C4-2B (cell line): Measurements from ENCODE around the gene NUDT1.
"Not testable (repeated sequence)": the region's sequence is repeated elsewhere in the genome, so short reads cannot be mapped to it uniquely, and the experiment has no call there.

Source experiments
- H3K27ac ChIP-seq: fragments of 450-650 bp; 2 replicates; pipeline ENCODE4 v1.5.1; 2017
- CTCF ChIP-seq: fragments of 450-650 bp; conservative IDR thresholded peaks from 2 replicates; pipeline ENCODE4 v1.5.1; 2017; ENCODE audit warnings: mild to moderate bottlenecking
- ZFX ChIP-seq: fragments of 450-650 bp; IDR thresholded peaks from 2 replicates; pipeline ENCODE4 v1.6.1; 2017

NUDT1 gene

DNA sequence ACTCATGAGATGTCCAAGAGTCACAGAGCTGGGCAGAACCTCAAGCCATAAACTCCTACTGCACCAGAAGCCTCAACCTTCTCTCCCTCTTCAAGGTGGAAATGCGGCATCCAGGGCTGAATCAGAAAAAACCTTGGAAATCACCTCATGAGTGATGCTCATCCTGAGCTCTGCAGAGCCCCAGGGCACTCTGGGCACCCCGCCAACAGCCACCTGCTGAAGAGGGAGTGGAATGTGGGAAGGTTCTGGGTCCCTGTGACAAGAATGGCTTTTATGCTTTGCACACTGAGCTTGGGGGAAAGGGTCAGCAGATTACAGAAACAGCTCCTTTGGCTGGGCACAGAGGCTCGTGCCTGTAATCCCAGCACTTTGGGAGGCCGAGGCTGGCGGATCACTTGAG is 18.8 kb downstream of the NUDT1 start:
- H3K27ac ChIP-seq, result no peak overlapping the region
- TF ChIP-seq ZFX (no peak), CTCF (no peak)

- TF ChIP-seq ZFX (no peak), CTCF (no peak)
- H3K27ac ChIP-seq, result no peak overlapping the region
Observed at GRCh38 chr7:2261611-2262010, 19.6 kb downstream of the NUDT1 start.

- TF ChIP-seq ZFX (no peak), CTCF (no peak)
Observed at GRCh38 chr7:2263176-2263575, 21.1 kb downstream of the NUDT1 start.

DNA sequence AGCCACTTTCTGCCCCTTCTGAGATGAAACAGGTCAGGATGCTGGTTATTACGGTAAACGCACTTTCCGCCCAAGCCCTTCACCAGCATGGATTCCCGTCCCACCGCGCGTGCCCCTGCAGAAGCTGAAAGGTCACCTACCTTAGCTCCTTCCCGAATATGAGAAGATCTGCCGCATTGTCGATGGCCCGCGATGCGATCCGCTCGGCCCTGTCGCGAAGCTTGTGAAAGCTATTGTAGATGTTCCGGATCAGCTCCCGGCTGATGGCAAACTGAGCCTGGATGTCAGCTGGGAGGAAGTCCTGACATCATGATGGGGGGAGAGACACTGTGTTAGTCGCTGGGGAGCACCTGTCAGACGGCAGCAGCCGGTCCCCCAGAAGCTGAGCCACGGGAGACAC is 22.1 kb downstream of the NUDT1 start:
- TF ChIP-seq CTCF (no peak), ZFX (no peak)
- no peak overlapping the region for H3K27ac ChIP-seq

More at GRCh38 chr7:2263176-2263575, 21.1 kb downstream of the NUDT1 start:
- no peak overlapping the region for H3K27ac ChIP-seq

DNA sequence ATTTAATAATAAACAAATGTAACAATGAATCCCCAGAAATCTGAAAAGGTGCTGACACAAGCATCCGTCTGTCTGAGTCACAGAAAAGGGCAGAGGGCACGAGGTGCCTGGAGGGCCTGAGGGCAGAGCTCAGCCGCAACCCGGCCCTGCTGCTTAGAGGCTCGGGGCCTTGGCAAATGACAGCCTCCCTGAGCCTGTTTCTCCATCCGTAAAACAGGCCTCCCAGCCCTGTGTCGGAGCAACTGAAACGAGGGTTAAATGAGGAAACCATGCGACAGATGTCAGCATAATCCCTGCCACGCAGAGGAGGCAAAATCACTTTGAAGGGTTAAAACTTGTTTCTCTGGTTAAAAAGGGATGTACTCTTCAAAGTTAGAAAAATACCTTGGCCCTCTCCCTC is 24.9 kb downstream of the NUDT1 start:
- no peak overlapping the region for H3K27ac ChIP-seq
- no peak for TF ChIP-seq ZFX
- no peak for TF ChIP-seq CTCF

GRCh38 chr7:2269089-2269990 is 27.3 kb downstream of the NUDT1 start:
- not testable (repeated sequence) for H3K27ac ChIP-seq

- TF ChIP-seq CTCF, result no peak
- no peak for TF ChIP-seq ZFX
- no peak overlapping the region for H3K27ac ChIP-seq
Observed at GRCh38 chr7:2269991-2270460, 28.0 kb downstream of the NUDT1 start.

- H3K27ac ChIP-seq, result no peak overlapping the region
- TF ChIP-seq ZFX, result no peak
- TF ChIP-seq CTCF, result no peak
Observed at GRCh38 chr7:2270495-2270894, 28.5 kb downstream of the NUDT1 start.
